ENCODE measurements around the gene ASCL2.

ASCL2 gene

DNA sequence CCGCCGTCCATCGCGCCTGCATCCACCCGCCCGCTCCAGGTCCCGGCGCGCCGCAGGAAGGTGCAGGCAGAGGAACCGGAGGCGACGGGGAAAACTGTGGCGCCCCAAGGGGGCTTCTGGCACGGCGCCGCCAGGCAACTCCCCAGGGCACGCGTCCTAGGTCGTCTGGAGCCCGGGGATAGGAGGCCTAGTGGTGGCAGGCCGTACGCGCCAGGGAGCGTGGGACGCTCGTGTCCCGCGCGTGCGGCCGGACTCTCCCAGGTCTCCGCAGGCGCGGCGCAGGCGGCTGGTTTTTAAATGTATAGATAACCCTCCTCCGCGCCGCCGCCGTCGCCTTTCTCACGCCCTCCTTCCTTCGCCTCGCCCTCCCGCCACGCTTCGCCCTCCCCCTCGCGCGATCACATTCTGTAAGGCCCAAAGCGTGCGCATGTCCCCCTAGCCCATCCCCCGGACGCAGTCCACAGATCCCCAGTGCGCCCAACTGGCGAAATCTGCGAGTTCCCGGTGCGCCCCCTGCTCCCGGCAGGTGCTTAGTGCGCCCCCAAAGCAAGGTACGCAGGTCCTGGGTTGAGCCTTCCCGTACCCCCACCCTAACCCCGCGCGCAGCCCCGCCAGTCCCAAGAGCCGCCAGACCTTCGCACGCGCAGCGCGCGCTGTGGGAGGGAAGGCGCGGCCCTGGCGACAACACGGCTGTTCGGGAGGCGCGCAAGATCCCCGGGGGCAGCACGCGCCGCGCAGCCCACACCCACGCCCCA is at the start of gene ASCL2:
Gene ASCL2 (minus strand): TSS at position 267 of the 755 bp plus-strand sequence. CDS start 256 bp downstream, at position 11.
- Histone ChIP-seq H3K4me1 (ENCODE audit: control insufficient read depth, insufficient read depth, low read length, unreplicated experiment) (no peaks in the 10 kb centered on the region), H3K79me2 (ENCODE audit: control insufficient read depth, insufficient read depth, low read length, unreplicated experiment) (no peaks in the 10 kb centered on the region), H3K27me3 (ENCODE audit: insufficient read depth, low read length) (peaks cover 88% of the 10 kb centered on the region), H3K4me3 (ENCODE audit: low read depth, low read length) (peak within 1 kb of the TSS; percentile 69), H3K27ac (ENCODE audit: low read depth, low read length) (no peak within 1 kb of the TSS), H3K36me3 (ENCODE audit: insufficient read depth, low read length) (no peaks in the 10 kb centered on the region), H2AFZ (ENCODE audit: low read length, unreplicated experiment) (peak within 1 kb of the TSS; percentile 50)

- Histone ChIP-seq H3K27me3 (ENCODE audit: insufficient read depth, low read length) (peaks cover 21% of the 10 kb centered on the region; the same call in 1 of the 2 replicates), H3K4me3 (ENCODE audit: low read depth, low read length) (no peak overlapping the region), H3K4me1 (ENCODE audit: control insufficient read depth, insufficient read depth, low read length, unreplicated experiment) (peaks cover 3% of the 10 kb centered on the region), H3K36me3 (ENCODE audit: insufficient read depth, low read length) (no peaks in the 10 kb centered on the region), H2AFZ (ENCODE audit: low read length, unreplicated experiment) (no peak overlapping the region), H3K79me2 (ENCODE audit: control insufficient read depth, insufficient read depth, low read length, unreplicated experiment) (no peaks in the 10 kb centered on the region), H3K27ac (ENCODE audit: low read depth, low read length) (no peak overlapping the region)
These were observed 49.5 kb upstream of the ASCL2 start for GRCh38 chr11:2319791-2320472.

GRCh38 chr11:2318707-2319106 is 48.3 kb upstream of the ASCL2 start:
- Histone ChIP-seq H3K27me3 (ENCODE audit: insufficient read depth, low read length) (peaks cover 21% of the 10 kb centered on the region; the same call in 1 of the 2 replicates), H3K27ac (ENCODE audit: low read depth, low read length) (no peak overlapping the region), H3K36me3 (ENCODE audit: insufficient read depth, low read length) (no peaks in the 10 kb centered on the region), H3K79me2 (ENCODE audit: control insufficient read depth, insufficient read depth, low read length, unreplicated experiment) (no peaks in the 10 kb centered on the region), H3K4me3 (ENCODE audit: low read depth, low read length) (no peak overlapping the region), H3K4me1 (ENCODE audit: control insufficient read depth, insufficient read depth, low read length, unreplicated experiment) (peaks cover 10% of the 10 kb centered on the region), H2AFZ (ENCODE audit: low read length, unreplicated experiment) (no peak overlapping the region)

DNA sequence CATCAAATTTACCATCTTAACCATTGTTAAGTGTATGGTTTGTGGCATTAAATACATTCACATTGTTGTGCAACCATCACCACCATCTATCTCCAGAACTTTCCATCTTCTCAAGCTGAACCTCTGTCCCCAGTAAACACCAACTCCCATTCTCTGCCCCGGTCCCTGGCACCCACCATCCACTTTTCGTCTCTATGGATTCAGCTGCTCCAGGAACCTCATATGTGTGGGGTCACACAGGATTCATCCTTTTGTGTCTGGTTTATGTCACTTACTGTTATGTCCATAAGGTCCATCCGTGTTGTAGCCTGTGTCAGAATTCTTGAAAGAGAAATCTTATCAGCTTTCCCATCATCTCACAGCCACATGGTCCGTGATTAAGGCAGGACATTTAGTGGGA is 47.7 kb upstream of the ASCL2 start:
- Histone ChIP-seq H2AFZ (ENCODE audit: low read length, unreplicated experiment) (no peak overlapping the region), H3K4me1 (ENCODE audit: control insufficient read depth, insufficient read depth, low read length, unreplicated experiment) (peaks cover 10% of the 10 kb centered on the region), H3K36me3 (ENCODE audit: insufficient read depth, low read length) (no peaks in the 10 kb centered on the region), H3K79me2 (ENCODE audit: control insufficient read depth, insufficient read depth, low read length, unreplicated experiment) (no peaks in the 10 kb centered on the region), H3K4me3 (ENCODE audit: low read depth, low read length) (no peak overlapping the region), H3K27ac (ENCODE audit: low read depth, low read length) (no peak overlapping the region), H3K27me3 (ENCODE audit: insufficient read depth, low read length) (peaks cover 21% of the 10 kb centered on the region; the same call in 1 of the 2 replicates)

- Histone ChIP-seq H3K36me3 (ENCODE audit: insufficient read depth, low read length) (no peaks in the 10 kb centered on the region), H3K27ac (ENCODE audit: low read depth, low read length) (no peak overlapping the region), H3K4me3 (ENCODE audit: low read depth, low read length) (no peak overlapping the region), H2AFZ (ENCODE audit: low read length, unreplicated experiment) (no peak overlapping the region), H3K27me3 (ENCODE audit: insufficient read depth, low read length) (peaks cover 21% of the 10 kb centered on the region; the same call in 1 of the 2 replicates), H3K79me2 (ENCODE audit: control insufficient read depth, insufficient read depth, low read length, unreplicated experiment) (no peaks in the 10 kb centered on the region), H3K4me1 (ENCODE audit: control insufficient read depth, insufficient read depth, low read length, unreplicated experiment) (peaks cover 14% of the 10 kb centered on the region)
These were observed 47.1 kb upstream of the ASCL2 start for GRCh38 chr11:2317354-2318050.

GRCh38 chr11:2316963-2317244 is 46.5 kb upstream of the ASCL2 start:
- no peak overlapping the region for H2AFZ ChIP-seq (ENCODE audit: low read length, unreplicated experiment)
- H3K27me3 ChIP-seq (ENCODE audit: insufficient read depth, low read length) = peaks cover 21% of the 10 kb centered on the region; the same call in 1 of the 2 replicates

GRCh38 chr11:2316169-2316962 is 46.0 kb upstream of the ASCL2 start:
- no peak overlapping the region for H2AFZ ChIP-seq (ENCODE audit: low read length, unreplicated experiment)
- H3K27ac ChIP-seq (ENCODE audit: low read depth, low read length) = no peak overlapping the region
- peaks cover 16% of the 10 kb centered on the region; the same call in 1 of the 2 replicates for H3K27me3 ChIP-seq (ENCODE audit: insufficient read depth, low read length)
- no peak overlapping the region for H3K4me3 ChIP-seq (ENCODE audit: low read depth, low read length)
- peaks cover 23% of the 10 kb centered on the region for H3K4me1 ChIP-seq (ENCODE audit: control insufficient read depth, insufficient read depth, low read length, unreplicated experiment)
- no peaks in the 10 kb centered on the region for H3K36me3 ChIP-seq (ENCODE audit: insufficient read depth, low read length)
- H3K79me2 ChIP-seq (ENCODE audit: control insufficient read depth, insufficient read depth, low read length, unreplicated experiment) = no peaks in the 10 kb centered on the region

More at GRCh38 chr11:2316963-2317244, 46.5 kb upstream of the ASCL2 start:
- peaks cover 20% of the 10 kb centered on the region for H3K4me1 ChIP-seq (ENCODE audit: control insufficient read depth, insufficient read depth, low read length, unreplicated experiment)
- no peaks in the 10 kb centered on the region for H3K79me2 ChIP-seq (ENCODE audit: control insufficient read depth, insufficient read depth, low read length, unreplicated experiment)
- H3K27ac ChIP-seq (ENCODE audit: low read depth, low read length) = no peak overlapping the region
- H3K36me3 ChIP-seq (ENCODE audit: insufficient read depth, low read length) = no peaks in the 10 kb centered on the region
- no peak overlapping the region for H3K4me3 ChIP-seq (ENCODE audit: low read depth, low read length)

DNA sequence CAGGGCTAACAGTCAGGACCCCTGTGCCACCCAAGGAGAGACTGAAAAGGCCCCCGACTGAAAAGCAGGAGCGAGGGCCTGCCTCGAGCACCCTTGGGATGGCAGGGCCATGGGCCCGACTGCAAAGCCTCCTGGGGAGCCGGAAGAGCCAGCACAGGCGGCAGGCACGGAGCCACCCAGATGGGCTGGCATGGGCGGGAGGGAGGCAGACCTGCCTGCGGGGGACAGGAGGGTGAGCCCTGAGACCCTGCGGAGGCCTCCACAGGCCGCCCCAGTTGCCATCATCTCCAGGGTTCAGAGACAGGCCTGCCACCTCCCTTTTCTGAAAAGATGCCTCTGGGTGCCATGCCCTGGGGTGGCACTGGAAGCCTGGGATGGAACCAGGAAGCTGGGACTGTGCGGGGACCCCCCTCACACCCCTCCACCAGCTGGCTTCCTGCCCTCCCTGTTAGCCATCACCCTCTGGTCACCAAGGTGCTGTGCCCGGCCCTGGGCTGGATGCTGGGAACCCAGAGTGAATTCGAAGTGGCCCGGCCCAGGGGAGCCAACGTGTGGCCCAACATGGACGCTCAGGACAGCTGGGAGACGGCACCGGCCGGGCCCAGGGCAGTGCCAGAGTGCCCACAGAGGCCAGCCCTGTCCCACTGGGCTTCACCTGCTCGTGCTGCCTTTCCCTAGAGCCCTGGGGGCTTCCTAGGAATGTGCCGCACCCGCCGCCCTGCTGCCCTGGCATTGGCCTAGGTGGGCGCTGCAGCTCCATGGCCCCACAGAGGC is 45.2 kb upstream of the ASCL2 start:
- Histone ChIP-seq H3K4me3 (ENCODE audit: low read depth, low read length) (no peak overlapping the region), H3K4me1 (ENCODE audit: control insufficient read depth, insufficient read depth, low read length, unreplicated experiment) (peaks cover 23% of the 10 kb centered on the region), H3K27me3 (ENCODE audit: insufficient read depth, low read length) (peaks cover 9% of the 10 kb centered on the region; the same call in 1 of the 2 replicates), H3K79me2 (ENCODE audit: control insufficient read depth, insufficient read depth, low read length, unreplicated experiment) (no peaks in the 10 kb centered on the region), H3K27ac (ENCODE audit: low read depth, low read length) (no peak overlapping the region), H2AFZ (ENCODE audit: low read length, unreplicated experiment) (no peak overlapping the region), H3K36me3 (ENCODE audit: insufficient read depth, low read length) (no peaks in the 10 kb centered on the region)

GRCh38 chr11:2314525-2315394 is 44.4 kb upstream of the ASCL2 start:
- Histone ChIP-seq H3K27me3 (ENCODE audit: insufficient read depth, low read length) (peaks cover 2% of the 10 kb centered on the region; the same call in 1 of the 2 replicates), H3K36me3 (ENCODE audit: insufficient read depth, low read length) (no peaks in the 10 kb centered on the region), H2AFZ (ENCODE audit: low read length, unreplicated experiment) (peak overlapping the region; percentile 50), H3K4me1 (ENCODE audit: control insufficient read depth, insufficient read depth, low read length, unreplicated experiment) (peaks cover 23% of the 10 kb centered on the region), H3K27ac (ENCODE audit: low read depth, low read length) (no peak overlapping the region), H3K4me3 (ENCODE audit: low read depth, low read length) (no peak overlapping the region), H3K79me2 (ENCODE audit: control insufficient read depth, insufficient read depth, low read length, unreplicated experiment) (no peaks in the 10 kb centered on the region)

All from ACC112 (cell line).